Endothelial cell of umbilical vein (primary cell): ENCODE data around the gene TMEM184B. TPM values are rescaled to one million over a fixed set of nuclear protein-coding genes. Genes with fewer than 3 reads are reported as not detected.
A peak's percentile ranks its signal among the peaks of the same experiment; 100 is the strongest.

ENCODE experiments used
- BruUV-seq: library from RNA; stranded (reverse); fragments of 400-500 nt; replicated peaks from 2 replicates; lab custom pipeline; 2021; lab: Mats Ljungman, UMichigan
- CTCF ChIA-PET: fragments of 300-600, 350-600 bp; sonication (Branson Sonifier 250); formaldehyde crosslinking; loops from one replicate; lab custom pipeline; 2021; ENCODE audit warnings: antibody characterized with exemption, inconsistent platforms; lab: Charles Lee
- POLR2A ChIA-PET: fragments of 300-600, 350-600 bp; sonication (Branson Sonifier 250); formaldehyde crosslinking; loops from one replicate; lab custom pipeline; 2021; ENCODE audit warnings: antibody characterized with exemption, inconsistent platforms; lab: Charles Lee
- DNase-seq: peaks from one replicate; pipeline ENCODE4 v3.0.0-alpha.2; 2011; ENCODE audit warnings: low read depth, low spot score
- FAIRE-seq: peaks from 2 replicates; lab custom pipeline; 2011; peaks lifted over from hg19 to GRCh38; lab: Jason Lieb, UNC
- H2AFZ ChIP-seq: 2 replicates; pipeline ENCODE4 v1.6.0; 2012; ENCODE audit warnings: low read depth, low read length, control low read depth, inconsistent platforms
- H3K27ac ChIP-seq: 2 replicates; pipeline ENCODE4 v1.5.1; 2011; ENCODE audit warnings: low read depth, mild to moderate bottlenecking, control low read depth, low read length, moderate library complexity; ENCODE audit not compliant: insufficient read depth
- H3K27me3 ChIP-seq, 2 experiments: 2 replicates each; pipeline versions ENCODE4 v1.6.0 to v1.6.1; 2011; ENCODE audit warnings: low read length in 2 of 2, mixed read lengths in 1 of 2; ENCODE audit not compliant: control insufficient read depth in 2 of 2, insufficient read depth in 2 of 2
- H3K36me3 ChIP-seq, 2 experiments: 2 replicates in 1 of 2; 3 replicates in 1 of 2; pipeline ENCODE4 v1.5.1; 2011; ENCODE audit warnings: low read length in 2 of 2, mild to moderate bottlenecking in 1 of 2, moderate library complexity in 1 of 2; ENCODE audit not compliant: control insufficient read depth in 2 of 2, insufficient read depth in 2 of 2; ENCODE audit errors: extremely low read depth in 1 of 2
- H3K4me1 ChIP-seq: 3 replicates; pipeline ENCODE4 v1.5.1; 2011; ENCODE audit warnings: mild to moderate bottlenecking, low read length; ENCODE audit not compliant: control insufficient read depth, insufficient read depth; ENCODE audit errors: extremely low read depth
- H3K4me2 ChIP-seq: 2 replicates; pipeline ENCODE4 v1.6.1; 2011; ENCODE audit warnings: low read length, control low read depth, mixed read lengths; ENCODE audit not compliant: insufficient read depth
- H3K4me3 ChIP-seq, 3 experiments: fragments of 200-600 bp in 1 of 3; sonication (generic), shearing (Covaris generic) in 1 of 3; replicated peaks in 1 of 3; 2 replicates each; pipeline ENCODE4 v1.5.1; 2011 to 2016; ENCODE audit warnings: control low read depth in 3 of 3, low read length in 3 of 3, mild to moderate bottlenecking in 2 of 3, inconsistent platforms in 1 of 3, low read depth in 1 of 3, moderate library complexity in 1 of 3; ENCODE audit not compliant: insufficient read depth in 1 of 3
- H3K79me2 ChIP-seq: 2 replicates; pipeline ENCODE4 v1.6.0; 2012; ENCODE audit warnings: low read length, inconsistent platforms; ENCODE audit not compliant: control insufficient read depth, insufficient read depth
- H3K9ac ChIP-seq: replicated peaks from 2 replicates; pipeline ENCODE3; 2011; ENCODE audit warnings: low read length, control low read depth; ENCODE audit not compliant: insufficient read depth; ENCODE audit errors: extremely low read depth
- H3K9me1 ChIP-seq: replicated peaks from 3 replicates; pipeline ENCODE4 v1.6.0; 2011; ENCODE audit warnings: mild to moderate bottlenecking, low read length; ENCODE audit not compliant: control insufficient read depth, insufficient read depth; ENCODE audit errors: extremely low read depth
- H3K9me3 ChIP-seq: replicated peaks from 2 replicates; pipeline ENCODE4 v1.5.1; 2012; ENCODE audit warnings: low read length, inconsistent platforms; ENCODE audit not compliant: control insufficient read depth, insufficient read depth
- H4K20me1 ChIP-seq: replicated peaks from 2 replicates; pipeline ENCODE3; 2011; ENCODE audit warnings: mild to moderate bottlenecking, low read length; ENCODE audit not compliant: control insufficient read depth, insufficient read depth; ENCODE audit errors: extremely low read depth
- CTCF ChIP-seq, 2 donors: IDR thresholded peaks; 1 replicate in 1 of 2; 2 replicates in 1 of 2; pipeline ENCODE4 v1.5.1; 2011; ENCODE audit warnings: low read length in 2 of 2, mild to moderate bottlenecking in 2 of 2, moderate library complexity in 2 of 2, control low read depth in 1 of 2, inconsistent platforms in 1 of 2, low read depth in 1 of 2; ENCODE audit not compliant: insufficient read depth in 1 of 2; ENCODE audit errors: extremely low read depth in 1 of 2
- EZH2 ChIP-seq: IDR thresholded peaks from 2 replicates; pipeline ENCODE4 v1.6.1; 2012; ENCODE audit warnings: borderline replicate concordance, low read depth, mild to moderate bottlenecking, moderate library complexity, low read length, inconsistent platforms; ENCODE audit not compliant: severe bottlenecking
- FOS ChIP-seq: IDR thresholded peaks from 2 replicates; pipeline ENCODE4 v1.6.1; 2011; ENCODE audit warnings: mild to moderate bottlenecking, low read length, moderate library complexity, borderline replicate concordance; ENCODE audit not compliant: insufficient read depth
- GATA2 ChIP-seq: IDR thresholded peaks from 2 replicates; pipeline ENCODE4 v1.7.0; 2011; ENCODE audit warnings: low read depth, mild to moderate bottlenecking, moderate library complexity, mixed read lengths, low read length; ENCODE audit not compliant: insufficient read length, insufficient read depth
- JUN ChIP-seq: IDR thresholded peaks from 2 replicates; pipeline ENCODE4 v1.6.1; 2011; ENCODE audit warnings: borderline replicate concordance, low read depth; ENCODE audit not compliant: insufficient read length, insufficient read depth
- MAX ChIP-seq: IDR thresholded peaks from 2 replicates; pipeline ENCODE4 v1.6.1; 2011; ENCODE audit not compliant: insufficient read depth, insufficient read length
- MYC ChIP-seq: IDR thresholded peaks from one replicate; pipeline ENCODE4 v1.6.1; 2011; ENCODE audit warnings: mild to moderate bottlenecking, low read depth, low read length
- POLR2AphosphoS5 ChIP-seq: IDR thresholded peaks from 2 replicates; pipeline ENCODE4 v1.6.1; 2012; ENCODE audit warnings: low read depth, mild to moderate bottlenecking, control low read depth, low read length, moderate library complexity; ENCODE audit not compliant: insufficient read depth
- dilution Hi-C: fragments of 300-500 bp; cut with MboI; formaldehyde crosslinking; loops from one replicate; pipeline ENCODE4 v1.15.0; 2019; ENCODE audit warnings: low sequenced_read_pairs; ENCODE audit not compliant: extremely low pct_ligation_motif_present
- intact Hi-C: fragments of 100-400 bp; cut with micrococcal nuclease; formaldehyde crosslinking; loops from one replicate; pipeline ENCODE4 v1.10.0; 2022
- polyA plus RNA-seq, 4 experiments: library from polyadenylated mRNA; depleted of rRNA in 3 of 4; stranded (reverse) in 3 of 4; unstranded in 1 of 4; fragments of >200 nt; gene quantifications; 2 replicates each; pipeline versions ENCODE4 v1.2.1 to v1.2.3, GENCODE V29; 2011 to 2012; ENCODE audit warnings: missing spikeins in 1 of 4
- total RNA-seq: library from RNA; stranded (reverse); gene quantifications from 2 replicates; pipeline ENCODE4 v1.2.3, GENCODE V29; 2021

The TMEM184B gene
- total and polyA plus RNA-seq, 2 donors (not counting 3 experiments of a cell fraction or from before 2014, with no cell fraction given) = 72.5 to 96.6 TPM

- POLR2A ChIA-PET = no interaction called here
- Histone ChIP-seq H3K27ac (peak overlapping the region; percentile 80), H3K79me2 (peaks cover 55% of the 10 kb centered on the region), H3K27me3 (no peaks in the 10 kb centered on the region), H3K9ac (peak overlapping the region; percentile 98), H2AFZ (no peak overlapping the region), H3K36me3 (peaks cover 5 to 13% of the 10 kb centered on the region in 2 experiments), H3K4me1 (peaks cover 46% of the 10 kb centered on the region), H3K9me1 (no peaks in the 10 kb centered on the region), H3K4me3 (peak overlapping the region; percentile 84 to 98 (median 94)), H3K4me2 (peak overlapping the region; percentile 93), H4K20me1 (peaks cover 5% of the 10 kb centered on the region), H3K9me3 (no peaks in the 10 kb centered on the region)
- peak; percentile 43 for FAIRE-seq
- intact Hi-C loops (loop anchor here (5.0 kb wide), 2 partner anchors 81 to 99 kb away; no protein-coding TSS in a partner anchor), dilution Hi-C loops (no loop called here)
- TF ChIP-seq POLR2AphosphoS5 = peak; percentile 76
- no peak for TF ChIP-seq JUN
- peak; percentile 70 for DNase-seq
- CTCF ChIA-PET = interaction anchor here (0.9 kb wide), 1 partner anchor 242 kb away, joined by 3 read pairs; no protein-coding TSS in a partner anchor
- BruUV-seq = no TSS peak
These were observed 43.7 kb upstream of the TMEM184B start for GRCh38 chr22:38316364-38317121.

GRCh38 chr22:38315823-38316363 lies 43.1 kb upstream of the TMEM184B start:
- peaks cover 8 to 19% of the 10 kb centered on the region in 2 experiments for H3K36me3 ChIP-seq
- FAIRE-seq (peak; percentile 64), DNase-seq (no peak)
- intact Hi-C loops = loop anchor here (5.0 kb wide), 2 partner anchors 81 to 99 kb away; no protein-coding TSS in a partner anchor
- peaks cover 61% of the 10 kb centered on the region for H3K79me2 ChIP-seq
- dilution Hi-C loops = no loop called here
- H3K4me1 ChIP-seq = peaks cover 52% of the 10 kb centered on the region
- peak overlapping the region; percentile 93 for H3K4me2 ChIP-seq
- ChIA-PET POLR2A (interaction anchor here (0.6 kb wide), 1 partner anchor 59 kb away, joined by 3 read pairs; no protein-coding TSS in a partner anchor), CTCF (interaction anchor here (0.6 to 3.0 kb wide), 6 partner anchors 38 to 1055 kb away, joined by 3 to 10 read pairs (median 4); no protein-coding TSS in a partner anchor)
- no peaks in the 10 kb centered on the region for H3K27me3 ChIP-seq
- TSS peak; percentile 44 for BruUV-seq
- H3K9me1 ChIP-seq = no peaks in the 10 kb centered on the region
- peak overlapping the region; percentile 84 to 98 (median 94) for H3K4me3 ChIP-seq
- peak overlapping the region; percentile 80 for H3K27ac ChIP-seq
- TF ChIP-seq CTCF (IDR thresholded peaks at IDR 0.05; ENCODE audit: extremely low read depth in 1 of 2, insufficient read depth in 1 of 2, low read depth in 1 of 2, low read length in 2 of 2) (no peak), EZH2 (no peak), FOS (no peak), MAX (no peak), POLR2AphosphoS5 (peak; percentile 33), JUN (no peak), MYC (no peak), GATA2 (no peak)
- peaks cover 5% of the 10 kb centered on the region for H4K20me1 ChIP-seq
- no peak overlapping the region for H2AFZ ChIP-seq
- no peaks in the 10 kb centered on the region for H3K9me3 ChIP-seq
- peak overlapping the region; percentile 98 for H3K9ac ChIP-seq
